SW 1271 (cell line): ENCODE results near the gene PKP2.
A peak's percentile ranks its signal among the peaks of the same experiment; 100 is the strongest.

Experiments used
- DNase-seq, 2 experiments: peaks; one replicate each; lab custom pipeline; 2025; lab: John Stamatoyannopoulos, UW

PKP2 gene

GRCh38 chr12:32896432-32897280 lies at the start of gene PKP2:
Gene PKP2, minus strand, starts transcription at chr12:32896777. Its CDS starts 46 bp downstream, at chr12:32896731.
- DNase-seq = peak; percentile 77 to 81

- DNase-seq = no peak
Observed at GRCh38 chr12:32944195-32944594, 47.6 kb upstream of the PKP2 start.

GRCh38 chr12:32939801-32940200 lies 43.2 kb upstream of the PKP2 start:
- DNase-seq = no peak

- DNase-seq = no peak
Observed at GRCh38 chr12:32926963-32927362, 30.4 kb upstream of the PKP2 start.

- no peak for DNase-seq
Observed at GRCh38 chr12:32926356-32926755, 29.8 kb upstream of the PKP2 start.

- DNase-seq = no peak
Observed at GRCh38 chr12:32922546-32923297, 26.1 kb upstream of the PKP2 start.

- no peak for DNase-seq
Observed at GRCh38 chr12:32921397-32921796, 24.8 kb upstream of the PKP2 start.

- DNase-seq = peak in 1 of 2 experiments; percentile 49
Observed at GRCh38 chr12:32920506-32921085, 24.0 kb upstream of the PKP2 start.

GRCh38 chr12:32918890-32919801 lies 22.6 kb upstream of the PKP2 start:
- DNase-seq = peak in 1 of 2 experiments; percentile 53

GRCh38 chr12:32917094-32917611 lies 20.6 kb upstream of the PKP2 start:
- DNase-seq = no peak

GRCh38 chr12:32907898-32908476 lies 11.4 kb upstream of the PKP2 start:
- no peak for DNase-seq

GRCh38 chr12:32907166-32907565 lies 10.6 kb upstream of the PKP2 start:
- DNase-seq = no peak

GRCh38 chr12:32906399-32907165 lies 10.0 kb upstream of the PKP2 start:
- DNase-seq = no peak

GRCh38 chr12:32903763-32904162 lies 7.2 kb upstream of the PKP2 start:
- DNase-seq = no peak

- no peak for DNase-seq
Observed at GRCh38 chr12:32903318-32903717, 6.7 kb upstream of the PKP2 start.

GRCh38 chr12:32902287-32902997 lies 5.9 kb upstream of the PKP2 start:
- DNase-seq = no peak

- DNase-seq = no peak
Observed at GRCh38 chr12:32901553-32901952, 5.0 kb upstream of the PKP2 start.

- DNase-seq = no peak
Observed at GRCh38 chr12:32897687-32898573, 1.4 kb upstream of the PKP2 start.

GRCh38 chr12:32897281-32897610 lies 669 bp upstream of the PKP2 start:
- no peak for DNase-seq
